ENCODE results near the gene PROM1.

Gene PROM1

GRCh38 chr4:16056681-16057385 lies 27.0 kb downstream of the PROM1 start:
- no peak for ATAC-seq (ENCODE audit: insufficient read depth, low read depth)
- Histone ChIP-seq H3K9ac (ENCODE audit: low read depth, low read length) (no peak overlapping the region), H3K4me2 (ENCODE audit: insufficient read depth, low read length) (no peak overlapping the region), H3K27me3 (ENCODE audit: insufficient read depth, low read length, poor library complexity) (peaks cover 58% of the 10 kb centered on the region), H3K79me2 (ENCODE audit: insufficient read depth, low read length) (no peaks in the 10 kb centered on the region), H4K20me1 (ENCODE audit: insufficient read depth, low read length) (no peaks in the 10 kb centered on the region), H3K27ac (ENCODE audit: low read length) (no peak overlapping the region), H3K9me3 (ENCODE audit: insufficient read depth, low read length, severe bottlenecking) (no peaks in the 10 kb centered on the region), H3K4me3 (ENCODE audit: low read depth in 1 of 2, low read length in 2 of 2) (no peak overlapping the region), H3K36me3 (ENCODE audit: insufficient read depth, low read length) (no peaks in the 10 kb centered on the region), H3K4me1 (ENCODE audit: insufficient read depth, low read length) (no peaks in the 10 kb centered on the region), H2AFZ (ENCODE audit: low read depth, low read length) (no peak overlapping the region)
- TF ChIP-seq EZH2 (IDR thresholded peaks at IDR 0.05; ENCODE audit: borderline replicate concordance, low read depth, low read length, severe bottlenecking) (no peak), CTCF (IDR thresholded peaks at IDR 0.05; ENCODE audit: borderline replicate concordance, extremely low read depth, low read length, poor library complexity, severe bottlenecking) (no peak)
- DNase-seq = no peak

DNA sequence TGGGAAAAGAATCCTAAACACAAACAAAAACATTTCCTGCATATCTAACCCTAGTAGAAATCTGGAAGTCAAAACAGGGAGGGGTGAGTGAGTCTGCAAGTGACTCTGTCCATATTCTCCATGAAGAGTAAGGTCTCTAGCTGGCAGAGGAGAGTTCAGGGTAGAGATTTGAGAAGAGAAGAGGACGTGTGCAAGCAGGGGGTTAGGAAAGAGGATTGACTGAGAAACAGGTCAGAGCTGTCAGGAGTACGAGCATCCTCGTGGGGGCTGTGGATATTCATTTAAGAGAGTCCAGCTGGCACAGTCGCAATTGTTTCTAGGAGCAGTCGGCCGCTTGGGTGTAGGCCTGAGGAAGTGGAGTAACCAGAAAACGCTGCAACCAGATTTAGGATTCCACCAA lies 27.9 kb downstream of the PROM1 start:
- Histone ChIP-seq H3K27me3 (ENCODE audit: insufficient read depth, low read length, poor library complexity) (peaks cover 52% of the 10 kb centered on the region), H3K27ac (ENCODE audit: low read length) (no peak overlapping the region), H3K9ac (ENCODE audit: low read depth, low read length) (no peak overlapping the region), H3K4me1 (ENCODE audit: insufficient read depth, low read length) (no peaks in the 10 kb centered on the region), H3K4me3 (ENCODE audit: low read depth in 1 of 2, low read length in 2 of 2) (no peak overlapping the region), H3K9me3 (ENCODE audit: insufficient read depth, low read length, severe bottlenecking) (no peaks in the 10 kb centered on the region), H3K4me2 (ENCODE audit: insufficient read depth, low read length) (no peak overlapping the region), H4K20me1 (ENCODE audit: insufficient read depth, low read length) (no peaks in the 10 kb centered on the region), H3K79me2 (ENCODE audit: insufficient read depth, low read length) (no peaks in the 10 kb centered on the region), H2AFZ (ENCODE audit: low read depth, low read length) (no peak overlapping the region), H3K36me3 (ENCODE audit: insufficient read depth, low read length) (no peaks in the 10 kb centered on the region)
- no peak for ATAC-seq (ENCODE audit: insufficient read depth, low read depth)
- no peak for DNase-seq
- TF ChIP-seq CTCF (IDR thresholded peaks at IDR 0.05; ENCODE audit: borderline replicate concordance, extremely low read depth, low read length, poor library complexity, severe bottlenecking) (no peak), EZH2 (IDR thresholded peaks at IDR 0.05; ENCODE audit: borderline replicate concordance, low read depth, low read length, severe bottlenecking) (no peak)

DNA sequence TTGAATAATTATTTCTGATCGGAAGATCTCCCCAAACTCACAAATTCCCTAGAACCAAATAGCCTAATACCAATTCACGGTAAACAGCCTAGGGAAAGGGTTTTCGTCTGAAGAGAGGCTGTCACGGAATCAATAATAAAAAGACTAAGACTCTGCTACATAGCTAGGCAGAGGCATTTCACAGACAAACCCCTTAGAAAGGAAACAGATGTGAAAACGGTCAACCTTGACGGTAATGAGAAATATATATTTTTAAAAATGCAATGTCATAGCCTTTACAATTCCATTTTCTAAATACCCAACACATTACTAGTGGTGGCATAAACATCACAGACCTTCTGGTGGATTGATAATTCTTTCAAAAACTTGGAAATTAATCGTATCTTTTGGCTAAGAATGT lies 28.4 kb downstream of the PROM1 start:
- DNase-seq (no peak), ATAC-seq (ENCODE audit: insufficient read depth, low read depth) (no peak)
- no peaks in the 10 kb centered on the region for H3K79me2 ChIP-seq (ENCODE audit: insufficient read depth, low read length)
- H3K27me3 ChIP-seq (ENCODE audit: insufficient read depth, low read length, poor library complexity) = peaks cover 50% of the 10 kb centered on the region
- no peaks in the 10 kb centered on the region for H4K20me1 ChIP-seq (ENCODE audit: insufficient read depth, low read length)
- H3K4me3 ChIP-seq (ENCODE audit: low read depth in 1 of 2, low read length in 2 of 2) = no peak overlapping the region
- no peaks in the 10 kb centered on the region for H3K4me1 ChIP-seq (ENCODE audit: insufficient read depth, low read length)
- H2AFZ ChIP-seq (ENCODE audit: low read depth, low read length) = no peak overlapping the region
- H3K9ac ChIP-seq (ENCODE audit: low read depth, low read length) = no peak overlapping the region
- TF ChIP-seq EZH2 (IDR thresholded peaks at IDR 0.05; ENCODE audit: borderline replicate concordance, low read depth, low read length, severe bottlenecking) (no peak), CTCF (IDR thresholded peaks at IDR 0.05; ENCODE audit: borderline replicate concordance, extremely low read depth, low read length, poor library complexity, severe bottlenecking) (no peak)
- no peaks in the 10 kb centered on the region for H3K9me3 ChIP-seq (ENCODE audit: insufficient read depth, low read length, severe bottlenecking)
- H3K4me2 ChIP-seq (ENCODE audit: insufficient read depth, low read length) = no peak overlapping the region
- H3K27ac ChIP-seq (ENCODE audit: low read length) = no peak overlapping the region
- no peaks in the 10 kb centered on the region for H3K36me3 ChIP-seq (ENCODE audit: insufficient read depth, low read length)

Data from DND-41 (cell line).